SHP77 (cell line): ENCODE data around the gene GTSF1L.
A peak's percentile ranks its signal among the peaks of the same experiment; 100 is the strongest.

Experiments used
- DNase-seq, 2 experiments: peaks; one replicate each; lab custom pipeline; 2025; lab: John Stamatoyannopoulos, UW

The GTSF1L gene

GRCh38 chr20:43716123-43716522 is 10.7 kb downstream of the GTSF1L start:
- no peak for DNase-seq

DNA sequence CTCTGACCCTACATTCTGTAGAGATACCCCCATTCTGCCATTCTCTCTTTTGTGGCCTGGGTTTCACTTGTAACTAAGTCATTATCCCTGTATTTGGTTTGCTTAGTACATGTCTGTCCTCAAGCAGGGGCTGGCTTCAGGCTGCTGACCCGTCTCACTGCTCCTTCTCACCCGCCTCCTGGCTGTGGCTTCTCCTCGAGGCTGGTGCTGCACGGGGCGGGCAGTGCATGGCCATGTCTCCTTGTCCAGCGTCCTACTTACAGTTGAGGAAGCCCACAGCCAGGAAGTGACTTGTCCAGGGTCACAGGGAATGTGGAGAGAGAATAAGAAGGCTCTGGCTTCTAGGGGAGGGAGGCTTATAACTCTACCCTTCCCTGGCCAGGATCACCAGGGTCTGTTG is 11.3 kb downstream of the GTSF1L start:
- DNase-seq, result no peak

DNA sequence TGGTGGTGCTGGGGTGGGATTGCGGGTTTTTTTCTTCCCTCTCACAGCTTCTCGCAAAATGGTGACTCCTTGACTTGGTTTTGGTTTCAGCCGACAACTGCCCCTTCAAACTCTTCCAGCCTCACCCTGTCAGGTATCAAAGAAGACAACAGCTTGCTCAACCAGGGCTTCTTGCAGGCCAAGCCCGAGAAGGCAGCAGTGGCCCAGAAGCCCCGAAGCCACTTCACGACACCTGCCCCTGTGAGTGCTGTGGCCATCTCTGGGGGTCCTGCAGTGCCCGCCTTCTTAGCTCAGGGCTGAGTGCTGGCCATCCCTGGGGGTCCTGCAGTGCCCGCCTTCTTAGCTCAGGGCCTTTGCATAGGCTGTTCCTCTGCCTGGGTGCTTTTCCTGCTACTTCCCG is 11.8 kb downstream of the GTSF1L start:
- DNase-seq, result no peak

GRCh38 chr20:43711098-43711654 is 15.6 kb downstream of the GTSF1L start:
- DNase-seq, result no peak

GRCh38 chr20:43710370-43711044 is 16.3 kb downstream of the GTSF1L start:
- no peak for DNase-seq

GRCh38 chr20:43702502-43702901 is 24.3 kb downstream of the GTSF1L start:
- DNase-seq, result no peak

GRCh38 chr20:43700627-43701026 is 26.2 kb downstream of the GTSF1L start:
- DNase-seq, result no peak

DNA sequence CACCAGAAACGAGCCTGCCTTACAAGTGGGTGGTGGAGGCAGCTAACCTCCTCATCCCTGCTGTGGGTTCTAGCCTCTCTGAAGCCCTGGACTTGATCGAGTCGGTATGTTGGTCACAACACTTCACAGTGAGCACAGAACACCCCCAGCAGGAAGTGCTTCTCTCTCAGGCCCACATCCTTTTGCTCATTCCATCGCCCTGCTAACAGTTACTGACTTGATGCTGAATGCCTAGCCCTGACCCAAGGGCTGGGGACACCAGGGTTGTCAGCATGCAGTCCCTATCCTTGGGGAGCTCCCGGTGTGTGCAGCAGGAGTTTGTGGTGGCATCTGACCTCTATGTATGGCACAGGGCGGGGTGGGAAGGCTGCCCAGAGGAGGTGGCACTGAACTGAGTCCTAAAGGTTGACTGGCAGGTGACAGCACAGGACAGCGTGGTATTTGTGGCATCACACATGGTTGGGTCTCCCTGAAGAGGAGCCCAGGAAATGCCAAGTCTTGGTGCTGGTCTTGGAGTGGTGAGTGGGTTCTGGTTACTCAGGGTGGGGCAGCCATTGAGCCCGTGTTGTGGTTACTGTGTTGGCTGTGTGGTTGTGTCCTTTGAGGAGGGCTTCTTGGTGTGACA is 26.7 kb downstream of the GTSF1L start:
- DNase-seq, result no peak

DNA sequence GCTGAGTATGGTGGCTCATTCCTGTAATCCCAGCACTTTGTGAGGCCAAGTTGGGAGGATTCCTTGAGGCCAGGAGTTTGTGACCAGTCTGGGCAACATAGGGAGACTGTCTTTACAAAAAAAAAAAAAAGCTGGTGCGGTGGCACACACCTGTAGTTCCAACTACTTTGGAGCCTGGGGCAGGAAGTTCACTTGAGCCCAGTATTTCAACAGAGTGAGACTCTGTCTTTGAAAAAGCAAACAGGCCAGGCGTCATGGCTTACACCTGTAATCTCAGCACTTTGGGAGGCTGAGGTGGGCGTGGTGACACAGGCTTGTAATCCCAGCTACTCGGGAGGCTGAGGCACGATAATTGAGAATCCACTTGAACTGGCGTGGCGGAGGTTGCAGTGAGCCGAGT is 31.2 kb downstream of the GTSF1L start:
- DNase-seq, result no peak

DNA sequence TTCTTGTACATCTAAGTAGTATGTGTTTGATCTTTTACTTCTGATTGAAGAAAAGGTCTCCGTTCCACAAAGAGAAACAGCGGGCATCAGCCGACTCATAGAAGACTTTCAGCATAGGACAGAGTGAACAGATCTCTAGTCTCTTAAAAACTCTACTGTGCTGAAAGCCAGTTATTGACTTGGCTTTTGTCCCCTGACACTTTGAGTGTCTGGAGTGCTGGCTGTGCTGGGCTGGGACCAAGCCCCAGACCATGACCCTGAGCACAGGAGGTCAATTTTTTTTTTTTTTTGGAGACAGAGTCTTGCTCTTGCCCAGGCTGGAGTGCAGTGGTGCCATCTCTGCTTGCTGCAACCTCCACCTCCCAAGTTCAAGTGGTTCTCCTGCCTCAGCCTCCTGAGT is 32.0 kb downstream of the GTSF1L start:
- no peak for DNase-seq

DNA sequence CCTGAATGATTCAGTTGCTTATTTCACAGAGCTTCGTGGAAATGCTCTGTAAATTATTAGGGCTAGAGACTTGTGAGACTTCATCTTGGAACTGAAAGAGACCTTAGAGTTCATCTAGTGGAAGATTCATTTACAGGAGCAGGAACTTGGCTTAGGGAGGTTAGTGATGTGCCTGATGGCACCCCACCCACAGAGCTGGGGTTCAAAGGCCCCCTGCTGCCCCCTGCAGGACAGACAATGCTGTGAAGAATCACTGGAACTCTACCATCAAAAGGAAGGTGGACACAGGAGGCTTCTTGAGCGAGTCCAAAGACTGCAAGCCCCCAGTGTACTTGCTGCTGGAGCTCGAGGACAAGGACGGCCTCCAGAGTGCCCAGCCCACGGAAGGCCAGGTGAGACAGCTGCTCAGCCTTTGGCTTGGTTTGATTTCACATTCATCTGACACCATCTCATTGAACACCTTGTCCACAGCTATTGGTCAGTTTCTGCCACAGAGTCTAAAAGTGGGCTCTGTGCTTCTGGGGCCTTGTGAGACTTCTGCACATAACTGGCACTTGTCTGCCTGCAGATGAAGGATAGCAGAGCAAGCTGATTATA is 34.8 kb downstream of the GTSF1L start:
- peak in 1 of 2 experiments; percentile 16 for DNase-seq

DNA sequence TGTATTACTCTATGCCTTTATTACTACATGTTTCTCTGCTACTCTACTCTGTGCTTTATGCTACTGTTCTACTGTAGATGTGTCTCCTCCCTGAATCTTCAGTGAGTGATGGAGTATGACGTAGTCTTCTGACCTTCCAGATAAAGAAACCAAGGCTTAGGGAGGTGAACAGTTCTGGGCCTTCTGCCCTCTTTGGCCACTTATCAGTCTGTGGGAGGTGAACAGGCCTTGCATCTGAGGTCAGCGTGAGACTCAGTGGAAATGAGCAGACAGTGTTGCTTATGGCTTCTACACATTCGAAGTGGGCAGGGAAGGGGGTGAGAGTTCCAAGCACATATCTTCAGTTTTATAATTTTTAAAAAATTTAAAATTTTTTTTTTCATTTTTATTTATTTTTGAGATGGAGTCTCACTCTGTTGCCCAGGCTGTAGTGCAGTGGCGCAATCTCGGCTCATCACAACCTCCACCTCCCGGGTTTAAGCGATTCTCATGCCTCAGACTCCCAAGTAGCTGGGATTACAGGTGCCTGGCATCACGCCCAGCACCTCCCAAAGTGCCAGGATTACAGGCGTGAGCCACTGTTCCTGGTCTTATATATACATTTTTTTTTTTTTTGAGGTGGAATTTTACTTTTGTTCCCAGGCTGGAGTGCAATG is 35.7 kb downstream of the GTSF1L start:
- DNase-seq, result no peak

DNA sequence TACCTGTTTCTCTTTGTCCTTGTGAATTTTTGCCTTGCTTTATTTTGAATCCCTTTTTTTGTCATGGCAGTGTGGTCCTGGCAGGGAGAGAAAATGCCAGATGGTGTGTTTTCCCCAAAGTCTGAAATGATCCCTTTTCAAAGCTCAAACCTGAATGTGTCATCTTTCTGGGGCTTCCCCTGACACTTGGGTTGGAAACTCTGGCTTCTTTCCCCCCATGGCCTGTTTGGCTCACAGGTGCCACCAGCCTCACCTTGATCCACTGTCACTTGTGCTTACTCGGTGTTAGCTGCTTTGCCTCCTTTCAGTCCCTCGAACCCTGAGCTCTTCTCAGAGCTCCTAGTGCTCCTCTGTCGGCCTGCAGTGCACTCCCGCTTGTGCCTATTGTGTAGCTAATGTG is 37.6 kb downstream of the GTSF1L start:
- no peak for DNase-seq

- no peak for DNase-seq
These were observed 40.0 kb downstream of the GTSF1L start for GRCh38 chr20:43686820-43687219.

- DNase-seq, result no peak
These were observed 44.4 kb downstream of the GTSF1L start for GRCh38 chr20:43682446-43682845.

- DNase-seq, result no peak
These were observed 44.8 kb downstream of the GTSF1L start for GRCh38 chr20:43681991-43682410.

DNA sequence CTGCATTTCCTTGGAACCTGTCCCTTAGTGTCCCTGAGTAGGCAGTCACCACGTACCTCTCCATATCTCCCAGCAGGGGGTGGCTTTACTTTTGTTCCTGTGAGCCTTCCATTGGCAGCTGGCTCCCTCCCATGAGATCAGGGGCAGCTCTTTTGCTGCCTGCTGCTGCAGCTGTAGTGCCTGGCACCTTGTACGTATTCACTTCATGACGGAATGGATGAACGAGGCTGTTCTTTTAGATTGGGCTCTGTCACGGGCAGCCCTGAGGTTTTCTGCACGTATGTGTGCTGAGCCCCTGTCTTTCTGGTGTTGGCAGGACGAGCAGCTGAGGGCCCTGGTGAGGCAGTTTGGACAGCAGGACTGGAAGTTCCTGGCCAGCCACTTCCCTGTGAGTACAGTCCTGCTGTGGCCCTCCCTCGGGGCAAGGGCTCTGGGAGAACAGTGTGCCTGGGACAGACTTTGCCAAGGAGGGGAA is 45.3 kb downstream of the GTSF1L start:
- peak in 1 of 2 experiments; percentile 38 for DNase-seq

DNA sequence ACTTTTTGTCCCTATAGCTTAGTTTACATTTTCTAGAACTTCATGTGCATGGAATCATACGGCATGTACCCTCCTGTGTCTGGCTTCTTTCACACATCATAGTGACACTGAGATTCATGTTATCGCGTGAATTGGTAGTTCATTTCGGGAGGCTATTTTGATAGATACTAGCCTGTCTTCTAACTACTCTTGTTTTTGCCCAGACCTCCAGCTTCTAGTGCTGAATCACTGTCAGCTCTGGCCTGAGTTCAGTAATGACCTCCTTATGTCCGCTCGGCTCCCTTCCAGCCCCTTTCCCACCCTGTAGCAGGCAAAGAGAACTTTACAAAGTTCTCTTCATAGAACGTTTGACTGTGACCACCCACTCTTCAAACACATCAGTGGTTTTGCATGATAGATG is 45.8 kb downstream of the GTSF1L start:
- no peak for DNase-seq

- no peak for DNase-seq
These were observed 50.4 kb downstream of the GTSF1L start for GRCh38 chr20:43676368-43676767.
